ENCODE results near the gene TM4SF5.

TM4SF5 gene

DNA sequence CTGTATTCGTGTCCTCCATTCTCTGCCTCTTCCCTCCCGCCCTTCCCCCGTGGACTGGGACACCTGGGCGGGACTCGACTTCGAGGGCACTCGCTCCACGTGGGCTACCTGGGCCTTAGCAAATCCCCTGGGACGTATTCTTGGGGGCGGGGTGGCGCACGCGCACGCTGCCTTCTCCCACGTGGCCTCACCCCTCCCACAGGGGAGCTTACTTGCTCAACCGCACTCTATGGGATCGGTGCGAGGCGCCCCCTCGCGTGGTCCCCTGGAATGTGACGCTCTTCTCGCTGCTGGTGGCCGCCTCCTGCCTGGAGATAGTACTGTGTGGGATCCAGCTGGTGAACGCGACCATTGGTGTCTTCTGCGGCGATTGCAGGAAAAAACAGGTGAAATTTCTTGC, 11.0 kb downstream of the TM4SF5 start:
- no peaks in the 10 kb centered on the region for H3K27me3 ChIP-seq (ENCODE audit: insufficient read depth, low read depth)
- no peak overlapping the region for H3K27ac ChIP-seq

DNA sequence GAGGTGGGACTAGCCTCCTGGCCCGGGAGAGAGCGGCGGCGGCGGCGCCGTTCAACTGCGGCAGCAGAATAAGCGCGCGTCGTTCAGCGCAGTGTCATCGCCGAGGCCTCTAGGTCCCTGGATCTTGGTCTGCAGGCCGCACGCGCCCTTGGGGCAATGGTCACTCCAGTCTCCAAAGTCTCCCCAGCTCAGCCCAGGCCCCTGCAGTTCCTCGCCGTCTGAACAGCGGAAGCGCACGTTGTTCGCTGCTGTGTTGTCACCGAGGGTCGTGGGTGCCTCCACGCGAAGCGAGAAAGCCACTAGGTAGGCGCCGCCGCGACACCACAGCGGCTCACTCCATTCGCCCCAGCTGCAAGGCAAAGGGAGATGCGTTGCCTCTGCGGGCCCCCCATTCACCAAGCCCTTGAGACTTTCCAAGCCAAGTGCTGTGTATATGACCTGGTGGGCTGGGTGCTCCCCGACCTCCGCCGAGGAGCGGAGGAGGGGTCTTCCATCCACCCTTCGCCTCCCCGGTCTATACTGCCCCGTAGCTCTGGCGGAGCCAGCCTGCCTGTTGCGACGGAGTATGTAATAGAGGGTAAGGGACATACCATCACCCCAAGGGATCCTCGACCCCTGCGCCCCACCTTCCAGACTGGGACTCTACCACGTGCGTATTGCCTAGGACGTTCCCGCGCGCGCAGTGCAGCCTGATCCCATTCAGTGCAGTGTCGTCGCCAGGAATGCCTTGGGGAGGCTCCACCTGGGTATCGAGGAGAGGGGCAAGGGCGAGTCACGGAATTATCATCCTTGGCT, 13.8 kb downstream of the TM4SF5 start:
- Histone ChIP-seq H3K27me3 (ENCODE audit: insufficient read depth, low read depth) (no peaks in the 10 kb centered on the region), H4K20me1 (ENCODE audit: insufficient read depth) (no peaks in the 10 kb centered on the region), H3K27ac (no peak overlapping the region), H3K4me2 (no peak overlapping the region), H3K4me3 (IDR thresholded peaks at IDR 0.05; ENCODE audit: insufficient read depth, low read depth, low read length) (no peak overlapping the region), H3K4me1 (ENCODE audit: low read depth, poor library complexity, severe bottlenecking) (no peaks in the 10 kb centered on the region), H3K36me3 (ENCODE audit: insufficient read depth) (no peaks in the 10 kb centered on the region), H2AFZ (ENCODE audit: low read depth) (no peak overlapping the region), H3K9ac (no peak overlapping the region), H3K79me2 (ENCODE audit: insufficient read depth, low read depth) (no peaks in the 10 kb centered on the region)
- TF ChIP-seq, protein P1, sequence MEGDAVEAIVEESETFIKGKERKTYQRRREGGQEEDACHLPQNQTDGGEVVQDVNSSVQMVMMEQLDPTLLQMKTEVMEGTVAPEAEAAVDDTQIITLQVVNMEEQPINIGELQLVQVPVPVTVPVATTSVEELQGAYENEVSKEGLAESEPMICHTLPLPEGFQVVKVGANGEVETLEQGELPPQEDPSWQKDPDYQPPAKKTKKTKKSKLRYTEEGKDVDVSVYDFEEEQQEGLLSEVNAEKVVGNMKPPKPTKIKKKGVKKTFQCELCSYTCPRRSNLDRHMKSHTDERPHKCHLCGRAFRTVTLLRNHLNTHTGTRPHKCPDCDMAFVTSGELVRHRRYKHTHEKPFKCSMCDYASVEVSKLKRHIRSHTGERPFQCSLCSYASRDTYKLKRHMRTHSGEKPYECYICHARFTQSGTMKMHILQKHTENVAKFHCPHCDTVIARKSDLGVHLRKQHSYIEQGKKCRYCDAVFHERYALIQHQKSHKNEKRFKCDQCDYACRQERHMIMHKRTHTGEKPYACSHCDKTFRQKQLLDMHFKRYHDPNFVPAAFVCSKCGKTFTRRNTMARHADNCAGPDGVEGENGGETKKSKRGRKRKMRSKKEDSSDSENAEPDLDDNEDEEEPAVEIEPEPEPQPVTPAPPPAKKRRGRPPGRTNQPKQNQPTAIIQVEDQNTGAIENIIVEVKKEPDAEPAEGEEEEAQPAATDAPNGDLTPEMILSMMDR (conservative IDR thresholded peaks at IDR 0.05; ENCODE audit: low read depth, low read length) = no peak

More for the DNA sequence above, 11.0 kb downstream of the TM4SF5 start:
- H4K20me1 ChIP-seq (ENCODE audit: insufficient read depth) = no peaks in the 10 kb centered on the region
- H3K4me2 ChIP-seq = no peak overlapping the region
- no peak overlapping the region for H3K4me3 ChIP-seq (IDR thresholded peaks at IDR 0.05; ENCODE audit: insufficient read depth, low read depth, low read length)
- no peaks in the 10 kb centered on the region for H3K79me2 ChIP-seq (ENCODE audit: insufficient read depth, low read depth)
- TF ChIP-seq, protein P1 (conservative IDR thresholded peaks at IDR 0.05; ENCODE audit: low read depth, low read length) = no peak
- no peak overlapping the region for H3K9ac ChIP-seq
- H3K4me1 ChIP-seq (ENCODE audit: low read depth, poor library complexity, severe bottlenecking) = no peaks in the 10 kb centered on the region
- no peaks in the 10 kb centered on the region for H3K36me3 ChIP-seq (ENCODE audit: insufficient read depth)
- no peak overlapping the region for H2AFZ ChIP-seq (ENCODE audit: low read depth)

DNA sequence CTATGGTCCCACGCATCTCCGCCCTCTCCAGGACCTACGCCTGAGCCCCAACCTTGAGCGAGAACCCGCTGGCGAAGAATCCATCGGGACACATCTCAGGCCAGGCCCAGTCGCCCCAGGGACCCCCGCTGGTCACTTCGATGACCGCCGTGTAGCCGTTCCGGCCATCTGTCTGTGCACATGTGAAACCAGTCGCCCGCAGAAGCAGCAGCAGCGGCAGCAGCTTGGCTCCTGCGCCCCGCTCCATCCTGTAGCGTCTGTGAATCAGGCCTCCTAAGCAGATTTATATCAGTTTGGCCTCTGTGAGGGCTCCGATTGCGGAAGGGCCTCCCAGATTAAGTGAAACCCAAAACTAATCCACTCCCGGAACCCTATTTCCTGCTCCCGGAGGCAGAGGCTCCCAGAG, 14.4 kb downstream of the TM4SF5 start, which contains the start of gene VMO1:
TSS of gene VMO1 (minus strand) at position 259 of the 406 bp plus-strand sequence. CDS start at position 247, 12 bp downstream.
- no peak within 1 kb of the TSS for H3K9ac ChIP-seq
- no peaks in the 10 kb centered on the region for H3K79me2 ChIP-seq (ENCODE audit: insufficient read depth, low read depth)
- no peak within 1 kb of the TSS for H3K4me2 ChIP-seq
- H3K4me3 ChIP-seq (IDR thresholded peaks at IDR 0.05; ENCODE audit: insufficient read depth, low read depth, low read length) = no peak within 1 kb of the TSS
- no peaks in the 10 kb centered on the region for H3K4me1 ChIP-seq (ENCODE audit: low read depth, poor library complexity, severe bottlenecking)
- H3K27ac ChIP-seq = no peak within 1 kb of the TSS
- no peaks in the 10 kb centered on the region for H3K27me3 ChIP-seq (ENCODE audit: insufficient read depth, low read depth)
- no peaks in the 10 kb centered on the region for H4K20me1 ChIP-seq (ENCODE audit: insufficient read depth)
- TF ChIP-seq, protein P1 (conservative IDR thresholded peaks at IDR 0.05; ENCODE audit: low read depth, low read length) = no peak
- no peaks in the 10 kb centered on the region for H3K36me3 ChIP-seq (ENCODE audit: insufficient read depth)
- H2AFZ ChIP-seq (ENCODE audit: low read depth) = no peak within 1 kb of the TSS

DNA sequence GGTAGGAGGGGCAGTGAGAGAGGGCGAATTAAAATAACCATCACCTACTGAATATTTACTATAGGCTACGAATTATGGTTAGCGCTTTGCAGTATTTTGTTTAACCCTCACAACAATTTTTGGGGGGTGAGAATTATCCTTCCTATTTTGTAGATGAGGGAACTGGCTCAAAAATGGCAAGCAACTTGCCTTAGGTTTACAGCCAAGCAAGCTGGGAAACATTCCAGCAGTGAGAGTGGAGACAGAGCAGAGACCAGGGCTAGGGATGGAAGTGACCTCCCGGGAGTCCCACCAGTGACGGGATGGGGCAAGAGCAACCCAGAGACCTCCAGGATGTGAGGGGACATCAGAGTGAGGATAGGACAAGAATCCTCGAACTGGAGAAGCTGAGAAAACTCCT, 14.8 kb downstream of the TM4SF5 start:
- Histone ChIP-seq H3K36me3 (ENCODE audit: insufficient read depth) (no peaks in the 10 kb centered on the region), H3K4me1 (ENCODE audit: low read depth, poor library complexity, severe bottlenecking) (no peaks in the 10 kb centered on the region), H4K20me1 (ENCODE audit: insufficient read depth) (no peaks in the 10 kb centered on the region), H3K27ac (no peak overlapping the region), H3K4me3 (IDR thresholded peaks at IDR 0.05; ENCODE audit: insufficient read depth, low read depth, low read length) (no peak overlapping the region), H3K9ac (no peak overlapping the region), H3K79me2 (ENCODE audit: insufficient read depth, low read depth) (no peaks in the 10 kb centered on the region), H2AFZ (ENCODE audit: low read depth) (no peak overlapping the region), H3K27me3 (ENCODE audit: insufficient read depth, low read depth) (no peaks in the 10 kb centered on the region), H3K4me2 (no peak overlapping the region)
- TF ChIP-seq, protein P1 (conservative IDR thresholded peaks at IDR 0.05; ENCODE audit: low read depth, low read length) = no peak
